ENCODE data around the gene DNAJB14.

Gene DNAJB14

DNA sequence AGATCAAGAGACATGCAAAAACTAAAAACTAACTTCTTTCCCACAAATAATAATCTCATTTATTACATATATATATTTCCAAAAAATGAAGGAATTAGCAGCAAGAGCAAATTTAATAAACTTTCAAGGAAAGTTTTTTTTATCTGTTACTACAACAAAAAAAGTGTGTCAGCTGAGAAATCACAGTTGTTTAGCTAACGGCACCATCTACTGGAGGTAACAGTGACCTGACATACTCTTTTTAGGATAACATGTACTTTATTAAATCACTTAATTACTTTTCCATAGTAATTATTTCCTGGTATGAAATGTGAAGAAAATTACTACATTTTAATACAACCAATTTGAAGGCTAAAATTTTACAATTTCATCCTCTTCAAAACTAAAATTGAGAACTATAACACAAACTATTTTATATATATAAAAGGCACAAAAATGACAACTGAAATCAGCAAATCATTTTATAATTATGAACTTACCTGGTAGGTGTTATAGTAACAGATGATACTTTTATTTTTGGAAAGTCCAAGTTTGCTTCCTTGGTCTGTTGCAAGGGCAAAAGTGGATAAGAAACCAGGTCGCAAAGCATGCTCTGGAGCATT is 61.3 kb downstream of the DNAJB14 start:
- TF ChIP-seq, protein P1, sequence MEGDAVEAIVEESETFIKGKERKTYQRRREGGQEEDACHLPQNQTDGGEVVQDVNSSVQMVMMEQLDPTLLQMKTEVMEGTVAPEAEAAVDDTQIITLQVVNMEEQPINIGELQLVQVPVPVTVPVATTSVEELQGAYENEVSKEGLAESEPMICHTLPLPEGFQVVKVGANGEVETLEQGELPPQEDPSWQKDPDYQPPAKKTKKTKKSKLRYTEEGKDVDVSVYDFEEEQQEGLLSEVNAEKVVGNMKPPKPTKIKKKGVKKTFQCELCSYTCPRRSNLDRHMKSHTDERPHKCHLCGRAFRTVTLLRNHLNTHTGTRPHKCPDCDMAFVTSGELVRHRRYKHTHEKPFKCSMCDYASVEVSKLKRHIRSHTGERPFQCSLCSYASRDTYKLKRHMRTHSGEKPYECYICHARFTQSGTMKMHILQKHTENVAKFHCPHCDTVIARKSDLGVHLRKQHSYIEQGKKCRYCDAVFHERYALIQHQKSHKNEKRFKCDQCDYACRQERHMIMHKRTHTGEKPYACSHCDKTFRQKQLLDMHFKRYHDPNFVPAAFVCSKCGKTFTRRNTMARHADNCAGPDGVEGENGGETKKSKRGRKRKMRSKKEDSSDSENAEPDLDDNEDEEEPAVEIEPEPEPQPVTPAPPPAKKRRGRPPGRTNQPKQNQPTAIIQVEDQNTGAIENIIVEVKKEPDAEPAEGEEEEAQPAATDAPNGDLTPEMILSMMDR (conservative IDR thresholded peaks at IDR 0.05; ENCODE audit: low read depth): peak; percentile 64
- H3K27ac ChIP-seq: no peak overlapping the region
- POLR2A ChIA-PET (ENCODE audit: low non-redundant PET): no interaction called here
- DNase-seq (ENCODE audit: low spot score): peak; percentile 30
- CTCF ChIA-PET: interaction anchor here (0.6 to 1.5 kb wide), 7 partner anchors 69 to 413 kb away, joined by 3 to 8 read pairs (median 6); no protein-coding TSS in a partner anchor

DNA sequence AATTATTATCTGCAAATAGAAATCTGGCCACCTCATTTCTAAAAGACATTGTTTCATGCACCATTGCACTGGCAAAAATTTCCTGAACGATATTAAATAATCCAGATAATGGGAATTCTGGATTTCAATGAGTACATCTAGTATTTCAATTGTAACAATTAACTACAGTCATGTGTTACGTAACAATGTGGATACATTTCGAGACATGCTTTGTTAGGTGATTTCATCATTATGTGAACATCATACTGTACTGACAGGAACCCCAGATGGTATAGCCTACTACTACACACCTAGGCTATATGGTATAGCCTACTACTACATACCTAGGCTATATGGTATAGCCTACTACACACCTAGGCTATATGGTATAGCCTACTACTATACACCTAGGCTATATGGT is 67.0 kb downstream of the DNAJB14 start:
- no peak for DNase-seq (ENCODE audit: low spot score)
- ChIA-PET POLR2A (ENCODE audit: low non-redundant PET) (no interaction called here), CTCF (interaction anchor here (1.3 kb wide), 1 partner anchor 71 kb away, joined by 3 read pairs; no protein-coding TSS in a partner anchor)
- TF ChIP-seq, protein P1 (conservative IDR thresholded peaks at IDR 0.05; ENCODE audit: low read depth): no peak
- H3K27ac ChIP-seq: no peak overlapping the region

DNA sequence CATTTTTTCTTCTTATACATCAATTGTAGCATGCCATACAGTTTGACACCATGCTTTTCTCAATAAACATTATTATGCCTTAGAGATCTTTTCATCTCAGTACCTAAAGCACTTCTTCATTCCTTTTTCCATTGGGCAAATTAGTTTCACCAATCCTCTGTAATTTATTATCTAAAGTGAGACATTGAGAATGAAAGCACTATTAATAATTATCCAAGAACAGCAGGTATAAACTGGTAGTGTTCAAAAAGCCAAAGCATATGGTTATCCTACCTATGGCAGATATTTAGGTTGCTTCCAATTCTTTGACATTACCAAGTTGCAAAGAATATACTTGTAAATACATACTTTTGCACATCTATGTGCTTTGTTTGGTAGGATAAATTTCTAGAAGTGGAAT is 67.8 kb downstream of the DNAJB14 start:
- no peak overlapping the region for H3K27ac ChIP-seq
- POLR2A ChIA-PET (ENCODE audit: low non-redundant PET): no interaction called here
- TF ChIP-seq, protein P1 (conservative IDR thresholded peaks at IDR 0.05; ENCODE audit: low read depth): no peak
- CTCF ChIA-PET: interaction anchor here (1.3 kb wide), 1 partner anchor 71 kb away, joined by 3 read pairs; no protein-coding TSS in a partner anchor
- DNase-seq (ENCODE audit: low spot score): no peak

DNA sequence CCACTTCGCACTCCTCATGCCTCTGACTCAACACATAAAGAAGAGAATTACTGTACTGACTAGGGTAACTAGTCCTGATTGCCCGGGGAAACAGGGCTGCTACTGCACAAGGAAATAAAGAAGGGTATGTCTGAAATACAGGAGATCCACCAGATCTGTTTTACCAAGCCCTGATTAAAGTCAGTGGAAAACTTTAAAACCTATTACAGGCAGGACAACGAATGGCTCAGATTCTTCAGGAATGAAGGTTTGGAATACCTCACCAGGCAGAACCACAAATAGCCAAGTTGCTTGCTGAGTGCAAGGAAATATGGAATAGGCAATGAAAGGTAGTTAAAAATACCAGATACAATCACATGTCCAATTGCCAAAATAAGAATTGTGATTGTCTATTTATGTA is 69.5 kb downstream of the DNAJB14 start:
- DNase-seq (ENCODE audit: low spot score): no peak
- TF ChIP-seq, protein P1 (conservative IDR thresholded peaks at IDR 0.05; ENCODE audit: low read depth): no peak
- H3K27ac ChIP-seq: no peak overlapping the region
- ChIA-PET POLR2A (ENCODE audit: low non-redundant PET) (no interaction called here), CTCF (no interaction called here)

- H3K27ac ChIP-seq: no peak overlapping the region
- DNase-seq (ENCODE audit: low spot score): no peak
- POLR2A ChIA-PET (ENCODE audit: low non-redundant PET): no interaction called here
- CTCF ChIA-PET: interaction anchor here (0.6 kb wide), 1 partner anchor 336 kb away, joined by 6 read pairs; no protein-coding TSS in a partner anchor
- TF ChIP-seq, protein P1 (conservative IDR thresholded peaks at IDR 0.05; ENCODE audit: low read depth): no peak
Measured at GRCh38 chr4:99875071-99875470, 71.3 kb downstream of the DNAJB14 start.

- H3K27ac ChIP-seq: no peak overlapping the region
- DNase-seq (ENCODE audit: low spot score): no peak
- TF ChIP-seq, protein P1 (conservative IDR thresholded peaks at IDR 0.05; ENCODE audit: low read depth): no peak
- ChIA-PET POLR2A (ENCODE audit: low non-redundant PET) (no interaction called here), CTCF (no interaction called here)
Measured at GRCh38 chr4:99872570-99872969, 73.8 kb downstream of the DNAJB14 start.
